ENCODE data around the gene VPS18.

- TF ChIP-seq EZH2 (IDR thresholded peaks at IDR 0.05; ENCODE audit: low read length, missing control alignments) (no peak), CTCF (conservative IDR thresholded peaks at IDR 0.05 in 1 of 2, IDR thresholded peaks at IDR 0.05 in 1 of 2; ENCODE audit: low read depth in 1 of 2, low read length in 2 of 2) (no peak)
Measured at GRCh38 chr15:40942337-40942854, 48.1 kb downstream of the VPS18 start.
